ENCODE results near the gene UGT2B11. TPM values are rescaled to one million over a fixed set of nuclear protein-coding genes. Genes with fewer than 3 reads are reported as not detected.

Gene UGT2B11
- total RNA-seq, 1 experiment from 2014 or later = not detected

DNA sequence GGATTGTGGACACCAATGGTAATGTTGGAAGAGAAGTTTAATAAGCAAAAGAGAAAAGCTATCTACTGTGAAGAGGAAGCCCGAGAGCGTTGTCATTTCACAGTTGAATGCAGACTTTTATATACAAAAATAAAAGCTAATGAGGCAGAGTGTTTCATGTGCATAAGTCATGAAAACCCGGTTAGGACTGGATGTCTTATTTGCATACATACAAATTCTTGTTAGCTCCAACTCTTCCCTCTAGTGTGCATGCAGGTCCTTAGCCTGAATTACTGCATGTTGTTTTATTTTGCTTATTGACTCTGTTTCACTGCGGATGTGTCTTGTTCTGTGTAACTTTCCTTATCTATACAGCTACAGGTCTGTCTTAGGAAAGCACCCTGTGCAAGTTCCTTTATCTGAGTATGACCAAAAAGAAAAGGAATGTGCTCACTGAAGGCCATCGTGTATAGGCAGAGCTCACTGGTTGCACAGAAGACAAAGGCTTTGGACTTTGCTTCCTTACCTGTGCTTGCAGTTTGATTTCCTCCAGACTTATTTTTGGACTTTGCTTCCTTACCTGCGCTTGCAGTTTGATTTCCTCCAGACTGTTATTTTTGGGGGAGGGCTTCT lies 25.1 kb upstream of the UGT2B11 start:
- H3K36me3 ChIP-seq (ENCODE audit: control insufficient read depth in 1 of 2, insufficient read depth in 2 of 2, low read length in 2 of 2) = no peaks in the 10 kb centered on the region
- no peak overlapping the region for H2AFZ ChIP-seq (ENCODE audit: low read depth, low read length, poor library complexity, severe bottlenecking)
- no peaks in the 10 kb centered on the region for H4K20me1 ChIP-seq (ENCODE audit: insufficient read depth)
- H3K79me2 ChIP-seq (ENCODE audit: insufficient read depth, low read length) = no peaks in the 10 kb centered on the region
- TF ChIP-seq ZFX (IDR thresholded peaks at IDR 0.05) = no peak
- no peak for TF ChIP-seq ATF3 (IDR thresholded peaks at IDR 0.05)
- TF ChIP-seq YY1 (IDR thresholded peaks at IDR 0.05; ENCODE audit: extremely low read depth, insufficient replicate concordance, low read depth, low read length) = no peak
- TF ChIP-seq POLR2A (IDR thresholded peaks at IDR 0.05; ENCODE audit: borderline replicate concordance, extremely low read depth, insufficient read depth, insufficient read length) = no peak
- no peak for TF ChIP-seq EGR1 (IDR thresholded peaks at IDR 0.05; ENCODE audit: low read depth)
- no peak for TF ChIP-seq RAD21 (IDR thresholded peaks at IDR 0.05; ENCODE audit: low read depth)
- no peak for TF ChIP-seq ZNF274 (IDR thresholded peaks at IDR 0.05; ENCODE audit: low read depth, low read length)
- TF ChIP-seq TCF7L2 (IDR thresholded peaks at IDR 0.05; ENCODE audit: borderline replicate concordance, extremely low read depth, insufficient read depth, insufficient read length) = no peak
- TF ChIP-seq EZH2phosphoT487 (IDR thresholded peaks at IDR 0.05; ENCODE audit: borderline replicate concordance) = no peak
- TF ChIP-seq, protein P1, sequence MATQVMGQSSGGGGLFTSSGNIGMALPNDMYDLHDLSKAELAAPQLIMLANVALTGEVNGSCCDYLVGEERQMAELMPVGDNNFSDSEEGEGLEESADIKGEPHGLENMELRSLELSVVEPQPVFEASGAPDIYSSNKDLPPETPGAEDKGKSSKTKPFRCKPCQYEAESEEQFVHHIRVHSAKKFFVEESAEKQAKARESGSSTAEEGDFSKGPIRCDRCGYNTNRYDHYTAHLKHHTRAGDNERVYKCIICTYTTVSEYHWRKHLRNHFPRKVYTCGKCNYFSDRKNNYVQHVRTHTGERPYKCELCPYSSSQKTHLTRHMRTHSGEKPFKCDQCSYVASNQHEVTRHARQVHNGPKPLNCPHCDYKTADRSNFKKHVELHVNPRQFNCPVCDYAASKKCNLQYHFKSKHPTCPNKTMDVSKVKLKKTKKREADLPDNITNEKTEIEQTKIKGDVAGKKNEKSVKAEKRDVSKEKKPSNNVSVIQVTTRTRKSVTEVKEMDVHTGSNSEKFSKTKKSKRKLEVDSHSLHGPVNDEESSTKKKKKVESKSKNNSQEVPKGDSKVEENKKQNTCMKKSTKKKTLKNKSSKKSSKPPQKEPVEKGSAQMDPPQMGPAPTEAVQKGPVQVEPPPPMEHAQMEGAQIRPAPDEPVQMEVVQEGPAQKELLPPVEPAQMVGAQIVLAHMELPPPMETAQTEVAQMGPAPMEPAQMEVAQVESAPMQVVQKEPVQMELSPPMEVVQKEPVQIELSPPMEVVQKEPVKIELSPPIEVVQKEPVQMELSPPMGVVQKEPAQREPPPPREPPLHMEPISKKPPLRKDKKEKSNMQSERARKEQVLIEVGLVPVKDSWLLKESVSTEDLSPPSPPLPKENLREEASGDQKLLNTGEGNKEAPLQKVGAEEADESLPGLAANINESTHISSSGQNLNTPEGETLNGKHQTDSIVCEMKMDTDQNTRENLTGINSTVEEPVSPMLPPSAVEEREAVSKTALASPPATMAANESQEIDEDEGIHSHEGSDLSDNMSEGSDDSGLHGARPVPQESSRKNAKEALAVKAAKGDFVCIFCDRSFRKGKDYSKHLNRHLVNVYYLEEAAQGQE (IDR thresholded peaks at IDR 0.05; ENCODE audit: low read depth) = no peak
- no peak overlapping the region for H3K9ac ChIP-seq (ENCODE audit: low read length)
- intact Hi-C loops (cut with micrococcal nuclease) = no loop called here
- no peaks in the 10 kb centered on the region for H3K9me3 ChIP-seq (ENCODE audit: control insufficient read depth in 1 of 2, insufficient read depth in 1 of 2, low read depth in 1 of 2, low read length in 2 of 2)
- POLR2A ChIA-PET = no interaction called here
- no peaks in the 10 kb centered on the region for H3K4me1 ChIP-seq (ENCODE audit: control insufficient read depth in 1 of 2, insufficient read depth in 2 of 2, low read length in 2 of 2)
- H3K4me2 ChIP-seq (ENCODE audit: low read length) = no peak overlapping the region
- H3K9me2 ChIP-seq (ENCODE audit: insufficient read depth) = no peaks in the 10 kb centered on the region
- CTCF ChIA-PET = no interaction called here
- ATAC-seq (no peak), DNase-seq (ENCODE audit: low read depth, low spot score) (no peak)
- RAD21 ChIA-PET (ENCODE audit: low non-redundant PET in 1 of 2, low total read pairs in 2 of 2, uncharacterized antibody in 2 of 2, unreplicated experiment in 2 of 2) = no interaction called here
- no peak overlapping the region for H3K27ac ChIP-seq (ENCODE audit: low read depth, low read length)
- no peaks in the 10 kb centered on the region for H3K27me3 ChIP-seq (ENCODE audit: insufficient read depth, low read length)
- no peak overlapping the region for H3K4me3 ChIP-seq (replicated peaks in 1 of 2; ENCODE audit: low read depth in 1 of 2, low read length in 2 of 2)
- BruUV-seq (replicated peaks) = no TSS peak
